ENCODE data around the gene GBA2. TPM values are rescaled to one million over a fixed set of nuclear protein-coding genes. Genes with fewer than 3 reads are reported as not detected.

The GBA2 gene
- total and polyA plus RNA-seq, 4 donors: 42.4 to 78.7 (median 46.2) TPM

DNA sequence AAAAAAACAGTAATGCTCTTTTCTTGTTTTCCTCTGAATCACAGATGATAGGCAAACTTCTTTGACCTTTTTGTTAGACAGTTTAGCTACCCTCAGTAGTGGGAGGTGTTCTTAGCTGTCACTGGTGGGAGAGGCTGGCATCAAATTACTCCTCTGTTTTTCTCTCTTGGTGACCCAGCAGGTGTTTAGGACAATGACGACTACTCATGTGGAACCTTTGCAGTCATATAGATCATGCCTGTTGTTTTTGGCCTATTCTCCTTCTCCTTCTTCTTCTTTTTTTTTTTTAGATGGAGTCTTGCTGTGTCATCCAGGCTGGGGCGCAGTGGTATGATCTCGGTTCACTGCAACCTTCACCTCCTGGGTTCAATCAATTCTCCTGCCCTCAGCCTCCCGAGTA lies 27.0 kb upstream of the GBA2 start:
- ATAC-seq (ENCODE audit: insufficient read depth, low FRiP score) (no peak), DNase-seq (no peak)
- TF ChIP-seq, protein P1, sequence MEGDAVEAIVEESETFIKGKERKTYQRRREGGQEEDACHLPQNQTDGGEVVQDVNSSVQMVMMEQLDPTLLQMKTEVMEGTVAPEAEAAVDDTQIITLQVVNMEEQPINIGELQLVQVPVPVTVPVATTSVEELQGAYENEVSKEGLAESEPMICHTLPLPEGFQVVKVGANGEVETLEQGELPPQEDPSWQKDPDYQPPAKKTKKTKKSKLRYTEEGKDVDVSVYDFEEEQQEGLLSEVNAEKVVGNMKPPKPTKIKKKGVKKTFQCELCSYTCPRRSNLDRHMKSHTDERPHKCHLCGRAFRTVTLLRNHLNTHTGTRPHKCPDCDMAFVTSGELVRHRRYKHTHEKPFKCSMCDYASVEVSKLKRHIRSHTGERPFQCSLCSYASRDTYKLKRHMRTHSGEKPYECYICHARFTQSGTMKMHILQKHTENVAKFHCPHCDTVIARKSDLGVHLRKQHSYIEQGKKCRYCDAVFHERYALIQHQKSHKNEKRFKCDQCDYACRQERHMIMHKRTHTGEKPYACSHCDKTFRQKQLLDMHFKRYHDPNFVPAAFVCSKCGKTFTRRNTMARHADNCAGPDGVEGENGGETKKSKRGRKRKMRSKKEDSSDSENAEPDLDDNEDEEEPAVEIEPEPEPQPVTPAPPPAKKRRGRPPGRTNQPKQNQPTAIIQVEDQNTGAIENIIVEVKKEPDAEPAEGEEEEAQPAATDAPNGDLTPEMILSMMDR (IDR thresholded peaks at IDR 0.05; ENCODE audit: control extremely low read depth, extremely low read depth): no peak
- H3K27ac ChIP-seq (ENCODE audit: low read depth in 1 of 2, low read length in 1 of 2): no peak overlapping the region
- H3K4me3 ChIP-seq: no peak overlapping the region
- no peaks in the 10 kb centered on the region for H3K9me3 ChIP-seq (ENCODE audit: control insufficient read depth in 4 of 4, insufficient read depth in 3 of 4, low read length in 3 of 4)
- H3K27me3 ChIP-seq (ENCODE audit: control insufficient read depth in 3 of 3, insufficient read depth in 3 of 3, low read length in 2 of 3): no peaks in the 10 kb centered on the region
- peaks cover 0 to 24% (median 9%) of the 10 kb centered on the region in 5 donors for H3K4me1 ChIP-seq (ENCODE audit: control insufficient read depth in 5 of 5, insufficient read depth in 5 of 5, low read length in 5 of 5)
- H3K9ac ChIP-seq (ENCODE audit: insufficient read depth in 1 of 2, low read length in 2 of 2): no peak overlapping the region
- no peaks in the 10 kb centered on the region for H3K36me3 ChIP-seq (ENCODE audit: control insufficient read depth in 4 of 4, insufficient read depth in 4 of 4, low read length in 4 of 4)
- 67 to 74% methylated on average over 4 of the region's 4 CpGs for WGBS, 2 donors

DNA sequence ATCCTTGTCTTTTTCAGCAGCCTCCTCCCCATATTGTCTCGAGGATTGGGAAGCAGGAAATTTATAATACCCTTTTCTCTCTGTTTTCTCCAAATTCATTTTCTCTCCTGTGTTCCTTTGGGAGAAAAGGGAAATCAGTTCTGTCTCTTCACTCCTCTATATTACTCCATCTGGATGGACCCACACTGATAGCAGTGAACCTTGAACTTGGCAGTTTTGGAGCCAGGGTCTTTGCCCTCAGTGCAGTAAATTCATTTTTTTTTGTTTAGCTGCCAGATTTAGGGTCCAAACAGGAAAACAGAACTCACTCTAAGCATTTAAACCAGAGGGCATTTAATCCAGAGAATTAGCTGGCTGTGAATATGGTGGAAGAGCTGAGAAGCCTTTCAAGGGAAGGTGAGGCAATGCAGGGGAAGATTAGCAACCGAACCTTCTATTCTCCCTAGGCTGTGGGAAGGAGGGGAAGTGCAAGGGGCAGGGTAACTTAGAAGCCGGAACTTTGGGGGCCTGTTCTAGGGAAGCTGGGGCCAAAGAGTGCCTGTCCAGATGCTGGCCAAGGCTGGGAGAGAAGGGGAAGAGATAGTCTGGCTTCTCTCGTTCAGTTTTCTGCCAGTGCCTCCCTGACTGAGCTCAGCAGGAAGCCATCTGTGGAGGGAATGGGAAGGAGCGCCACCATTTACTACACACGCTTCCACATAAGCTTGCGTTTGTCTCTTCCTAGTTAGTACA lies 26.0 kb upstream of the GBA2 start:
- peaks cover 0 to 34% (median 17%) of the 10 kb centered on the region in 5 donors for H3K4me1 ChIP-seq (ENCODE audit: control insufficient read depth in 5 of 5, insufficient read depth in 5 of 5, low read length in 5 of 5)
- WGBS, 2 donors: 36 to 58% methylated on average over 7 of the region's 7 CpGs
- no peaks in the 10 kb centered on the region for H3K9me3 ChIP-seq (ENCODE audit: control insufficient read depth in 4 of 4, insufficient read depth in 3 of 4, low read length in 3 of 4)
- TF ChIP-seq, protein P1 (IDR thresholded peaks at IDR 0.05; ENCODE audit: control extremely low read depth, extremely low read depth): no peak
- peak; percentile 8 for ATAC-seq (ENCODE audit: insufficient read depth, low FRiP score)
- no peak overlapping the region for H3K4me3 ChIP-seq
- H3K9ac ChIP-seq (ENCODE audit: insufficient read depth in 1 of 2, low read length in 2 of 2): no peak overlapping the region
- H3K27me3 ChIP-seq (ENCODE audit: control insufficient read depth in 3 of 3, insufficient read depth in 3 of 3, low read length in 2 of 3): no peaks in the 10 kb centered on the region
- no peaks in the 10 kb centered on the region for H3K36me3 ChIP-seq (ENCODE audit: control insufficient read depth in 4 of 4, insufficient read depth in 4 of 4, low read length in 4 of 4)
- peak overlapping the region in 1 of 2 donors; percentile 4 for H3K27ac ChIP-seq (ENCODE audit: low read depth in 1 of 2, low read length in 1 of 2)
- DNase-seq: peak; percentile 19 to 57 (median 46)

DNA sequence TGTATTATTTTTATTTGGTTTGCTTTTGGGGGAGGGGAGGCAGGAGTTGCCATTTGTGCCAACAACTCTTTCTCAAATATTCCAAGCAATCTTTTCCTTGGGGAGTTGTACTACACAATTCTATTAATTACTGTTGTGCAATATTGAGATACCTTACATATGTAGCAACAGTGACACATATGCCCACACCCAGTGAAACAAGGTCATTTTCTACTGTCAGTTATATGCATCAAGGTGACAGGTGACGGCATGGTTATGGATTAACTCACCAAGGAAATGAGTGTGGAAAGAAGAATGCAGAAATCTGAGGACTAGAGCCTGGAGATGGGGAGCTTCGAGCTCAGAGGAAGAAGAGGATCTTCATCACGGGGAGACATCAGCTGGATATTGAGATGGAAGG lies 22.9 kb upstream of the GBA2 start:
- Histone ChIP-seq H3K27me3 (ENCODE audit: control insufficient read depth in 3 of 3, insufficient read depth in 3 of 3, low read length in 2 of 3) (no peaks in the 10 kb centered on the region), H3K27ac (ENCODE audit: low read depth in 1 of 2, low read length in 1 of 2) (no peak overlapping the region), H3K4me1 (ENCODE audit: control insufficient read depth in 5 of 5, insufficient read depth in 5 of 5, low read length in 5 of 5) (peaks cover 2 to 34% (median 17%) of the 10 kb centered on the region in 5 donors), H3K36me3 (ENCODE audit: control insufficient read depth in 4 of 4, insufficient read depth in 4 of 4, low read length in 4 of 4) (no peaks in the 10 kb centered on the region), H3K9ac (ENCODE audit: insufficient read depth in 1 of 2, low read length in 2 of 2) (no peak overlapping the region), H3K4me3 (no peak overlapping the region), H3K9me3 (ENCODE audit: control insufficient read depth in 4 of 4, insufficient read depth in 3 of 4, low read length in 3 of 4) (no peaks in the 10 kb centered on the region)
- 45 to 77% methylated on average over 3 of the region's 3 CpGs for WGBS, 2 donors
- DNase-seq (no peak), ATAC-seq (ENCODE audit: insufficient read depth, low FRiP score) (no peak)
- TF ChIP-seq, protein P1 (IDR thresholded peaks at IDR 0.05; ENCODE audit: control extremely low read depth, extremely low read depth): no peak

All from lung (tissue), 12 donors.